Measurements from ENCODE around the gene C9. TPM values are rescaled to one million over a fixed set of nuclear protein-coding genes. Genes with fewer than 3 reads are reported as not detected.

C9 gene
- total RNA-seq, 2 donors from 2014 or later, result 0.57 TPM; not detected in 1

DNA sequence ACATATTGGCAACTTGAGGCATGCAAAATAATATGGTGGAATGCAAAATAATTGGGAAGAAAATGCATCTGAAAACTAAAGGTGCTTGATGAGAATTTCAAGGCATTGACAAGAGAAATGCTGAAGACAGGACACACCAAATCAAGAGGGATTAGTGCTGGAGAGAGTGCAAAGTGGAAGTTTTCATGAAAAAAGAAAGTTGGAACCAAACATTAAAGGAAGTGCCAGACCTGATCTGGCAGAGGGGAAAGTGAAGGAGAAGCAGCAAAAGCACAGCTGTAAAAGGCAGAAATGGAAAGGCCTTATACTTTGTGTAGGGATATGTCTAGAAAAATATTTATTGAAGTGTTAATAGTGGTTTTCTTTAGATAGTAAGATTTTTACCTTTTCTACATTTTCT, 109.6 kb downstream of the C9 start:
- H3K27ac ChIP-seq, result no peak overlapping the region
- TF ChIP-seq, protein P1, sequence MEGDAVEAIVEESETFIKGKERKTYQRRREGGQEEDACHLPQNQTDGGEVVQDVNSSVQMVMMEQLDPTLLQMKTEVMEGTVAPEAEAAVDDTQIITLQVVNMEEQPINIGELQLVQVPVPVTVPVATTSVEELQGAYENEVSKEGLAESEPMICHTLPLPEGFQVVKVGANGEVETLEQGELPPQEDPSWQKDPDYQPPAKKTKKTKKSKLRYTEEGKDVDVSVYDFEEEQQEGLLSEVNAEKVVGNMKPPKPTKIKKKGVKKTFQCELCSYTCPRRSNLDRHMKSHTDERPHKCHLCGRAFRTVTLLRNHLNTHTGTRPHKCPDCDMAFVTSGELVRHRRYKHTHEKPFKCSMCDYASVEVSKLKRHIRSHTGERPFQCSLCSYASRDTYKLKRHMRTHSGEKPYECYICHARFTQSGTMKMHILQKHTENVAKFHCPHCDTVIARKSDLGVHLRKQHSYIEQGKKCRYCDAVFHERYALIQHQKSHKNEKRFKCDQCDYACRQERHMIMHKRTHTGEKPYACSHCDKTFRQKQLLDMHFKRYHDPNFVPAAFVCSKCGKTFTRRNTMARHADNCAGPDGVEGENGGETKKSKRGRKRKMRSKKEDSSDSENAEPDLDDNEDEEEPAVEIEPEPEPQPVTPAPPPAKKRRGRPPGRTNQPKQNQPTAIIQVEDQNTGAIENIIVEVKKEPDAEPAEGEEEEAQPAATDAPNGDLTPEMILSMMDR (IDR thresholded peaks at IDR 0.05), result no peak
- H3K9me3 ChIP-seq, result no peaks in the 10 kb centered on the region
- no peaks in the 10 kb centered on the region for H3K27me3 ChIP-seq
- H3K4me3 ChIP-seq, result no peak overlapping the region
- H3K36me3 ChIP-seq, result no peaks in the 10 kb centered on the region
- intact Hi-C loops (cut with DNase I), result no loop called here
- no peaks in the 10 kb centered on the region for H3K4me1 ChIP-seq
- DNase-seq, result no peak
- H3K9ac ChIP-seq (ENCODE audit: low read depth in 2 of 2, low read length in 2 of 2), result no peak overlapping the region

DNA sequence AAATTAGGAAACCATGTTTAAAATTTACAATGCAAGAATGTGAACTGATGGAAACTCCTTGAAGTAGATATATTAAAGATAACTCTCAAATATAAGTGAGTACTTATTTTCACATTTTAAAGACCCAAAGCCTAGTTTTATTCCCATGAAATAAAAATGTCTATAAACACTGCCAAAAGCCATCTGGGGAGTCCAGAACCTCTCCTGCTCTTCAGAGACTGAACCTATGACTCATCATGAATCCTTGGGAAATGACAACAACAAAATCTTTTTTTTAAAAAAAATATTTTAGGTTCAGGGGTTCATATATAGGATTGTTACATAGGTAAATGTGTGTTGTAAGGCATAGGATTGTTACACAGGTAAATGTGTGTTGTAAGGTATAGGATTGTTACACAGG, 111.1 kb downstream of the C9 start:
- Histone ChIP-seq H3K27ac (no peak overlapping the region), H3K27me3 (no peaks in the 10 kb centered on the region), H3K4me3 (no peak overlapping the region), H3K9ac (ENCODE audit: low read depth in 2 of 2, low read length in 2 of 2) (no peak overlapping the region), H3K9me3 (no peaks in the 10 kb centered on the region), H3K4me1 (no peaks in the 10 kb centered on the region), H3K36me3 (no peaks in the 10 kb centered on the region)
- DNase-seq, result no peak
- TF ChIP-seq, protein P1 (IDR thresholded peaks at IDR 0.05), result no peak
- intact Hi-C loops (cut with DNase I), result no loop called here

DNA sequence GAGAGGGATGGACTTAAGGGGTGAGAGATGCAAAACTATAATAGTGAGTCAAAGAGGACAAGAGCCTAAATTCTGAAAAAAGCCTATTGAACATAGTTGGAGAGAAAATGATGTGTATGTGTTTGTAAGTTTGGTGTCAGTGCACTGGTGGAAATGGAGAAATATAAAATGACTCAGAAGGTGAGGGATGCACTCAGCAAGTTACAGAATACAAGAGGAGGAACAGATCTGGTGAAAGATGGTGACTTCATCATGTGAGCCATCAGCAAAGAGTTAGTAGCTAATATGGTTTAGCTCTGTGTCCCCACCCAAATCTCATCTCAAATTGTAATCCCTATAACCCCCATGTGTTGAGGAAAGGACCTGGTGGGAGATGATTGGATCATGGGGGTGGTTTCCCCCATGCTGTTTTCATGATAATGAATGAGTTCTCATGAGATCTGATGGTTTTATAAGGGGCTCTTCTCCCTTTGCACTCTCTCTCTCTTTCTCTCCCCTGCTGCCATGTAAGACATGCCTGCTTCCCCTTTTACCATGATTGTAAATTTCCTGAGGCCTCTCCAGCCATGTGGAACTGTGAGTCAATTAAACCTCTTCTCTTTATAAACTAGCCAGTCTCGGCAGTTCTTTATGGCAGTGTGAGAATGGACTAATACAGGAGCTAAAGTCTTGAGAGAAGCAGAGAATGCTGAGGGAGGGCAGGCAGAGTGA, 114.6 kb downstream of the C9 start:
- Histone ChIP-seq H3K27ac (no peak overlapping the region), H3K9me3 (no peaks in the 10 kb centered on the region), H3K4me3 (no peak overlapping the region), H3K36me3 (no peaks in the 10 kb centered on the region), H3K27me3 (no peaks in the 10 kb centered on the region), H3K4me1 (no peaks in the 10 kb centered on the region), H3K9ac (ENCODE audit: low read depth in 2 of 2, low read length in 2 of 2) (no peak overlapping the region)
- no peak for DNase-seq
- TF ChIP-seq, protein P1 (IDR thresholded peaks at IDR 0.05), result no peak
- intact Hi-C loops (cut with DNase I), result no loop called here

DNA sequence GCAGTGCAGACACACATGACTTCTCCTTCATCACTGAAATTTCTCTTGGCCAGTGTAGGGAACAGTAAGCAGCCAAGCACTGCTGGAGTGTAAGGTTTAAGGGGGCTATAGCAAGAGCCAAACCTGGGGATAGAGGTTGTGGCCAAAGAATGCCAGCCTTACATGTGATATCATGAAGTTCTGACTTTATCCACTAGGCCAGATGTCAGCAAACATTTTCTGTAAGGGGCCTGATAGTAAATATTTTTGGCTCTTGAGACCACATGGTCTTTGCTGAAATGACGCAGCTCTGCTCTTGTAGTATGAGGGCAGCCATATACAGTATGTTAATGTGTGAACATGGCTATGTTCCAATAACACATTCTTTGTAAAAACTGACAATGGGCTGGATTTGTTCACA, 115.2 kb downstream of the C9 start:
- DNase-seq, result no peak

DNA sequence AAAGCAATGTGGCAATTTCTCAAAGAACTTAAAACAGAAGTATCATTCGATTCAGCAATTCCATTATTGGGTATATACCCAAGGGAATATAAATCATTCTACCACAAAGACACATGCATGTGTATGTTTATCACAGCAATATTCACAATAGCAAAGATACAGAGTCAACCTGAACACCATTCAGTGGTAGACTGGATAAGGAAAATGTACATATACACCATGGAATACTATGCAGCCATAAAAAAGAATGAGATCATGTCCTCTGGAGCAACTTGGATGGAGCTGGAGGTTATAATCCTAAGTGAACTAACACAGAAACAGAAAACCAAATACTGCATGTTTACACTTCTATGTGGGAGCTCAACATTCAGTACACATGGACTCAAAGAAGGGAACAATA, 123.5 kb downstream of the C9 start:
- H3K9ac ChIP-seq (ENCODE audit: low read depth in 2 of 2, low read length in 2 of 2), result no peak overlapping the region
- no peaks in the 10 kb centered on the region for H3K9me3 ChIP-seq
- H3K4me3 ChIP-seq, result no peak overlapping the region
- H3K4me1 ChIP-seq, result no peaks in the 10 kb centered on the region
- no peaks in the 10 kb centered on the region for H3K36me3 ChIP-seq
- TF ChIP-seq, protein P1 (IDR thresholded peaks at IDR 0.05), result no peak
- H3K27ac ChIP-seq, result no peak overlapping the region
- DNase-seq, result no peak
- H3K27me3 ChIP-seq, result no peaks in the 10 kb centered on the region
- intact Hi-C loops (cut with DNase I), result no loop called here

More for the DNA sequence above, 115.2 kb downstream of the C9 start:
- TF ChIP-seq, protein P1 (IDR thresholded peaks at IDR 0.05), result no peak
- intact Hi-C loops (cut with DNase I), result no loop called here
- Histone ChIP-seq H3K4me3 (no peak overlapping the region), H3K9ac (ENCODE audit: low read depth in 2 of 2, low read length in 2 of 2) (no peak overlapping the region), H3K27ac (no peak overlapping the region), H3K36me3 (no peaks in the 10 kb centered on the region), H3K9me3 (no peaks in the 10 kb centered on the region), H3K4me1 (no peaks in the 10 kb centered on the region), H3K27me3 (no peaks in the 10 kb centered on the region)
